ENCODE results near the gene BAHCC1.

BAHCC1 gene

GRCh38 chr17:81387100-81388090 is 7.9 kb upstream of the BAHCC1 start:
- Histone ChIP-seq H3K36me3 (ENCODE audit: control insufficient read depth in 4 of 4, insufficient read depth in 4 of 4, low read length in 3 of 4) (peaks cover 0 to 6% (median 3%) of the 10 kb centered on the region in 4 experiments), H3K4me1 (ENCODE audit: control extremely low read depth in 1 of 4, control insufficient read depth in 4 of 4, insufficient read depth in 4 of 4, low read length in 3 of 4) (peaks cover 0 to 62% (median 41%) of the 10 kb centered on the region in 4 experiments), H3K4me3 (ENCODE audit: control insufficient read depth in 1 of 7, extremely low read depth in 1 of 7, insufficient read depth in 4 of 7, low read depth in 2 of 7, low read length in 6 of 7) (peak overlapping the region; percentile 47 to 83 (median 70)), H3K27me3 (replicated peaks in 2 of 5; ENCODE audit: control insufficient read depth in 4 of 5, insufficient read depth in 5 of 5, low read length in 4 of 5) (peaks cover 0 to 10% (median 0%) of the 10 kb centered on the region in 5 experiments), H3K9me3 (ENCODE audit: control extremely low read depth in 1 of 5, control insufficient read depth in 4 of 5, insufficient read depth in 2 of 5, low read depth in 1 of 5, low read length in 4 of 5) (no peaks in the 10 kb centered on the region), H3K27ac (ENCODE audit: insufficient read depth in 1 of 2, low read depth in 1 of 2, low read length in 2 of 2, poor library complexity in 1 of 2, severe bottlenecking in 2 of 2) (no peak overlapping the region)
- DNase-seq, result peak; percentile 75 to 87 (median 84)
- 13% methylated on average over 75 of the region's 96 CpGs for WGBS (ENCODE audit: insufficient coverage)
- ChIA-PET CTCF (no interaction called here), POLR2A (interaction anchor here (0.8 kb wide), 1 partner anchor 22 kb away, joined by 4 read pairs; no protein-coding TSS in a partner anchor)

GRCh38 chr17:81388091-81388611 is 7.1 kb upstream of the BAHCC1 start:
- ChIA-PET POLR2A (no interaction called here), CTCF (no interaction called here)
- Histone ChIP-seq H3K36me3 (ENCODE audit: control insufficient read depth in 4 of 4, insufficient read depth in 4 of 4, low read length in 3 of 4) (peaks cover 0 to 6% (median 3%) of the 10 kb centered on the region in 4 experiments), H3K9me3 (ENCODE audit: control extremely low read depth in 1 of 5, control insufficient read depth in 4 of 5, insufficient read depth in 2 of 5, low read depth in 1 of 5, low read length in 4 of 5) (no peaks in the 10 kb centered on the region), H3K4me1 (ENCODE audit: control extremely low read depth in 1 of 4, control insufficient read depth in 4 of 4, insufficient read depth in 4 of 4, low read length in 3 of 4) (peaks cover 0 to 68% (median 48%) of the 10 kb centered on the region in 4 experiments), H3K4me3 (ENCODE audit: control insufficient read depth in 1 of 7, extremely low read depth in 1 of 7, insufficient read depth in 4 of 7, low read depth in 2 of 7, low read length in 6 of 7) (peak overlapping the region in 2 of 7 experiments; percentile 76 to 83), H3K27ac (ENCODE audit: insufficient read depth in 1 of 2, low read depth in 1 of 2, low read length in 2 of 2, poor library complexity in 1 of 2, severe bottlenecking in 2 of 2) (no peak overlapping the region), H3K27me3 (replicated peaks in 2 of 5; ENCODE audit: control insufficient read depth in 4 of 5, insufficient read depth in 5 of 5, low read length in 4 of 5) (peaks cover 0 to 10% (median 0%) of the 10 kb centered on the region in 5 experiments)
- 92% methylated on average over 12 of the region's 14 CpGs for WGBS (ENCODE audit: insufficient coverage)
- DNase-seq, result no peak

GRCh38 chr17:81388612-81389367 is 6.5 kb upstream of the BAHCC1 start:
- CTCF ChIA-PET, result no interaction called here
- 61% methylated on average over 13 of the region's 19 CpGs for WGBS (ENCODE audit: insufficient coverage)
- Histone ChIP-seq H3K36me3 (ENCODE audit: control insufficient read depth in 4 of 4, insufficient read depth in 4 of 4, low read length in 3 of 4) (peaks cover 0 to 6% (median 3%) of the 10 kb centered on the region in 4 experiments), H3K27ac (ENCODE audit: insufficient read depth in 1 of 2, low read depth in 1 of 2, low read length in 2 of 2, poor library complexity in 1 of 2, severe bottlenecking in 2 of 2) (no peak overlapping the region), H3K4me1 (ENCODE audit: control extremely low read depth in 1 of 4, control insufficient read depth in 4 of 4, insufficient read depth in 4 of 4, low read length in 3 of 4) (peaks cover 0 to 68% (median 51%) of the 10 kb centered on the region in 4 experiments), H3K4me3 (ENCODE audit: control insufficient read depth in 1 of 7, extremely low read depth in 1 of 7, insufficient read depth in 4 of 7, low read depth in 2 of 7, low read length in 6 of 7) (peak overlapping the region in 1 of 7 experiments; percentile 4), H3K9me3 (ENCODE audit: control extremely low read depth in 1 of 5, control insufficient read depth in 4 of 5, insufficient read depth in 2 of 5, low read depth in 1 of 5, low read length in 4 of 5) (no peaks in the 10 kb centered on the region), H3K27me3 (replicated peaks in 2 of 5; ENCODE audit: control insufficient read depth in 4 of 5, insufficient read depth in 5 of 5, low read length in 4 of 5) (peaks cover 0 to 10% (median 0%) of the 10 kb centered on the region in 5 experiments)
- POLR2A ChIA-PET, result no interaction called here
- no peak for DNase-seq

- Histone ChIP-seq H3K9me3 (ENCODE audit: control extremely low read depth in 1 of 5, control insufficient read depth in 4 of 5, insufficient read depth in 2 of 5, low read depth in 1 of 5, low read length in 4 of 5) (no peaks in the 10 kb centered on the region), H3K4me1 (ENCODE audit: control extremely low read depth in 1 of 4, control insufficient read depth in 4 of 4, insufficient read depth in 4 of 4, low read length in 3 of 4) (peaks cover 5 to 74% (median 58%) of the 10 kb centered on the region in 4 experiments), H3K27ac (ENCODE audit: insufficient read depth in 1 of 2, low read depth in 1 of 2, low read length in 2 of 2, poor library complexity in 1 of 2, severe bottlenecking in 2 of 2) (no peak overlapping the region), H3K4me3 (ENCODE audit: control insufficient read depth in 1 of 7, extremely low read depth in 1 of 7, insufficient read depth in 4 of 7, low read depth in 2 of 7, low read length in 6 of 7) (no peak overlapping the region), H3K36me3 (ENCODE audit: control insufficient read depth in 4 of 4, insufficient read depth in 4 of 4, low read length in 3 of 4) (peaks cover 0 to 6% (median 3%) of the 10 kb centered on the region in 4 experiments), H3K27me3 (replicated peaks in 2 of 5; ENCODE audit: control insufficient read depth in 4 of 5, insufficient read depth in 5 of 5, low read length in 4 of 5) (peaks cover 0 to 10% (median 0%) of the 10 kb centered on the region in 5 experiments)
- no peak for DNase-seq
- 68% methylated on average over 4 of the region's 10 CpGs for WGBS (ENCODE audit: insufficient coverage)
- ChIA-PET POLR2A (interaction anchor here (0.6 kb wide), 1 partner anchor 949 kb away, joined by 4 read pairs; no protein-coding TSS in a partner anchor), CTCF (no interaction called here)
Measured at GRCh38 chr17:81389585-81389984, 5.7 kb upstream of the BAHCC1 start.

- Histone ChIP-seq H3K27ac (ENCODE audit: insufficient read depth in 1 of 2, low read depth in 1 of 2, low read length in 2 of 2, poor library complexity in 1 of 2, severe bottlenecking in 2 of 2) (no peak overlapping the region), H3K9me3 (ENCODE audit: control extremely low read depth in 1 of 5, control insufficient read depth in 4 of 5, insufficient read depth in 2 of 5, low read depth in 1 of 5, low read length in 4 of 5) (no peaks in the 10 kb centered on the region), H3K27me3 (replicated peaks in 2 of 5; ENCODE audit: control insufficient read depth in 4 of 5, insufficient read depth in 5 of 5, low read length in 4 of 5) (peaks cover 0 to 10% (median 0%) of the 10 kb centered on the region in 5 experiments), H3K4me1 (ENCODE audit: control extremely low read depth in 1 of 4, control insufficient read depth in 4 of 4, insufficient read depth in 4 of 4, low read length in 3 of 4) (peaks cover 7 to 80% (median 63%) of the 10 kb centered on the region in 4 experiments), H3K4me3 (ENCODE audit: control insufficient read depth in 1 of 7, extremely low read depth in 1 of 7, insufficient read depth in 4 of 7, low read depth in 2 of 7, low read length in 6 of 7) (no peak overlapping the region), H3K36me3 (ENCODE audit: control insufficient read depth in 4 of 4, insufficient read depth in 4 of 4, low read length in 3 of 4) (peaks cover 0 to 6% (median 3%) of the 10 kb centered on the region in 4 experiments)
- POLR2A ChIA-PET, result interaction anchor here (0.6 kb wide), 1 partner anchor 950 kb away, joined by 4 read pairs; no protein-coding TSS in a partner anchor
- WGBS (ENCODE audit: insufficient coverage), result 72% methylated on average over 8 of the region's 17 CpGs
- no peak for DNase-seq
- CTCF ChIA-PET, result no interaction called here
Measured at GRCh38 chr17:81390029-81390872, 5.0 kb upstream of the BAHCC1 start.

- peaks cover 0 to 6% (median 3%) of the 10 kb centered on the region in 4 experiments for H3K36me3 ChIP-seq (ENCODE audit: control insufficient read depth in 4 of 4, insufficient read depth in 4 of 4, low read length in 3 of 4)
- CTCF ChIA-PET, result no interaction called here
- no peaks in the 10 kb centered on the region for H3K9me3 ChIP-seq (ENCODE audit: control extremely low read depth in 1 of 5, control insufficient read depth in 4 of 5, insufficient read depth in 2 of 5, low read depth in 1 of 5, low read length in 4 of 5)
- DNase-seq, result no peak
- peaks cover 7 to 77% (median 65%) of the 10 kb centered on the region in 4 experiments for H3K4me1 ChIP-seq (ENCODE audit: control extremely low read depth in 1 of 4, control insufficient read depth in 4 of 4, insufficient read depth in 4 of 4, low read length in 3 of 4)
- H3K27me3 ChIP-seq (replicated peaks in 2 of 5; ENCODE audit: control insufficient read depth in 4 of 5, insufficient read depth in 5 of 5, low read length in 4 of 5), result peaks cover 0 to 8% (median 0%) of the 10 kb centered on the region in 5 experiments
- no peak overlapping the region for H3K4me3 ChIP-seq (ENCODE audit: control insufficient read depth in 1 of 7, extremely low read depth in 1 of 7, insufficient read depth in 4 of 7, low read depth in 2 of 7, low read length in 6 of 7)
- H3K27ac ChIP-seq (ENCODE audit: insufficient read depth in 1 of 2, low read depth in 1 of 2, low read length in 2 of 2, poor library complexity in 1 of 2, severe bottlenecking in 2 of 2), result no peak overlapping the region
- 97% methylated on average over 7 of the region's 13 CpGs for WGBS (ENCODE audit: insufficient coverage)
- POLR2A ChIA-PET, result no interaction called here
Measured at GRCh38 chr17:81390873-81391255, 4.4 kb upstream of the BAHCC1 start.

All from common myeloid progenitor, CD34-positive (primary cell).